HEK293 (cell line): ENCODE results near the gene GTF2F2.

Source experiments
- CTCF ChIP-seq: fragments of 450-650 bp; formaldehyde crosslinking; IDR thresholded peaks from 2 replicates; pipeline ENCODE4 v1.5.1; 2016; ENCODE audit warnings: missing biosample characterization, missing genetic modification characterization
- PRDM10 ChIP-seq: fragments of 450-650 bp; formaldehyde crosslinking; IDR thresholded peaks from 2 replicates; pipeline ENCODE4 v1.5.1; 2016; ENCODE audit warnings: missing biosample characterization, missing genetic modification characterization
- REST ChIP-seq: fragments of 450-650 bp; formaldehyde crosslinking; IDR thresholded peaks from 2 replicates; pipeline ENCODE4 v1.5.1; 2016; ENCODE audit warnings: missing biosample characterization, missing genetic modification characterization
- TSHZ1 ChIP-seq: fragments of 450-650 bp; formaldehyde crosslinking; IDR thresholded peaks from 2 replicates; pipeline ENCODE4 v1.5.1; 2016; ENCODE audit warnings: missing biosample characterization, missing genetic modification characterization, borderline replicate concordance
- ZNF311 ChIP-seq: fragments of 450-650 bp; formaldehyde crosslinking; IDR thresholded peaks from 2 replicates; pipeline ENCODE4 v1.5.1; 2017; ENCODE audit warnings: missing biosample characterization, missing genetic modification characterization, borderline replicate concordance

- TF ChIP-seq REST: no peak
- no peak for TF ChIP-seq CTCF
- TF ChIP-seq PRDM10 (tag by site-specific recombination): no peak
- no peak for TF ChIP-seq ZNF311 (tag by site-specific recombination)
- no peak for TF ChIP-seq TSHZ1
These were observed 36.5 kb downstream of the GTF2F2 start for GRCh38 chr13:45156565-45157361.
